Measurements from ENCODE around the gene PFKFB3.

The PFKFB3 gene

GRCh38 chr10:6267941-6268340 is 65.2 kb downstream of the PFKFB3 start:
- Histone ChIP-seq H3K27me3 (ENCODE audit: insufficient read depth, low read depth) (no peaks in the 10 kb centered on the region), H3K27ac (no peak overlapping the region), H3K79me2 (ENCODE audit: insufficient read depth, low read depth) (no peaks in the 10 kb centered on the region), H2AFZ (ENCODE audit: low read depth) (no peak overlapping the region), H3K36me3 (ENCODE audit: insufficient read depth) (no peaks in the 10 kb centered on the region), H4K20me1 (ENCODE audit: insufficient read depth) (no peaks in the 10 kb centered on the region), H3K4me2 (no peak overlapping the region), H3K4me3 (IDR thresholded peaks at IDR 0.05; ENCODE audit: insufficient read depth, low read depth, low read length) (no peak overlapping the region), H3K9ac (no peak overlapping the region), H3K4me1 (ENCODE audit: low read depth, poor library complexity, severe bottlenecking) (no peaks in the 10 kb centered on the region)
- TF ChIP-seq CTCF (conservative IDR thresholded peaks at IDR 0.05; ENCODE audit: low read depth, low read length): no peak

GRCh38 chr10:6269432-6269831 is 66.7 kb downstream of the PFKFB3 start:
- Histone ChIP-seq H4K20me1 (ENCODE audit: insufficient read depth) (no peaks in the 10 kb centered on the region), H3K27me3 (ENCODE audit: insufficient read depth, low read depth) (no peaks in the 10 kb centered on the region), H3K4me2 (no peak overlapping the region), H3K9ac (no peak overlapping the region), H3K4me3 (IDR thresholded peaks at IDR 0.05; ENCODE audit: insufficient read depth, low read depth, low read length) (no peak overlapping the region), H2AFZ (ENCODE audit: low read depth) (no peak overlapping the region), H3K4me1 (ENCODE audit: low read depth, poor library complexity, severe bottlenecking) (no peaks in the 10 kb centered on the region), H3K36me3 (ENCODE audit: insufficient read depth) (no peaks in the 10 kb centered on the region), H3K79me2 (ENCODE audit: insufficient read depth, low read depth) (no peaks in the 10 kb centered on the region), H3K27ac (no peak overlapping the region)
- TF ChIP-seq CTCF (conservative IDR thresholded peaks at IDR 0.05; ENCODE audit: low read depth, low read length): no peak

- Histone ChIP-seq H3K4me1 (ENCODE audit: low read depth, poor library complexity, severe bottlenecking) (no peaks in the 10 kb centered on the region), H3K9ac (no peak overlapping the region), H3K4me2 (no peak overlapping the region), H2AFZ (ENCODE audit: low read depth) (peak overlapping the region; percentile 6; the same call in 1 of the 2 replicates), H4K20me1 (ENCODE audit: insufficient read depth) (no peaks in the 10 kb centered on the region), H3K27ac (no peak overlapping the region), H3K36me3 (ENCODE audit: insufficient read depth) (no peaks in the 10 kb centered on the region), H3K79me2 (ENCODE audit: insufficient read depth, low read depth) (no peaks in the 10 kb centered on the region), H3K27me3 (ENCODE audit: insufficient read depth, low read depth) (no peaks in the 10 kb centered on the region), H3K4me3 (IDR thresholded peaks at IDR 0.05; ENCODE audit: insufficient read depth, low read depth, low read length) (no peak overlapping the region)
- no peak for TF ChIP-seq CTCF (conservative IDR thresholded peaks at IDR 0.05; ENCODE audit: low read depth, low read length)
Observed at GRCh38 chr10:6269953-6270867, 67.5 kb downstream of the PFKFB3 start.

- no peak for TF ChIP-seq CTCF (conservative IDR thresholded peaks at IDR 0.05; ENCODE audit: low read depth, low read length)
- Histone ChIP-seq H4K20me1 (ENCODE audit: insufficient read depth) (no peaks in the 10 kb centered on the region), H3K4me1 (ENCODE audit: low read depth, poor library complexity, severe bottlenecking) (no peaks in the 10 kb centered on the region), H3K4me2 (no peak overlapping the region), H3K79me2 (ENCODE audit: insufficient read depth, low read depth) (no peaks in the 10 kb centered on the region), H3K9ac (no peak overlapping the region), H3K27me3 (ENCODE audit: insufficient read depth, low read depth) (no peaks in the 10 kb centered on the region), H3K36me3 (ENCODE audit: insufficient read depth) (no peaks in the 10 kb centered on the region), H3K4me3 (IDR thresholded peaks at IDR 0.05; ENCODE audit: insufficient read depth, low read depth, low read length) (no peak overlapping the region), H2AFZ (ENCODE audit: low read depth) (no peak overlapping the region), H3K27ac (no peak overlapping the region)
Observed at GRCh38 chr10:6270951-6271350, 68.2 kb downstream of the PFKFB3 start.
